Activated CD4-positive, alpha-beta T cell treated with anti-CD3 and anti-CD28 coated beads, Interleukin-2, amount 10 ng/mL, durations not matched to agents 7 days and 5 days (primary cell): Measurements from ENCODE around the gene BAIAP2L1. TPM values are rescaled to one million over a fixed set of nuclear protein-coding genes. Genes with fewer than 3 reads are reported as not detected.

Source experiments
- CTCF ChIA-PET: fragments of 350-600 bp; sonication (Branson Sonifier 250); formaldehyde crosslinking; loops from one replicate; lab custom pipeline; 2021; ENCODE audit warnings: antibody characterized with exemption; lab: Charles Lee
- POLR2A ChIA-PET: fragments of 350-600 bp; sonication (Branson Sonifier 250); formaldehyde crosslinking; loops from one replicate; lab custom pipeline; 2021; ENCODE audit warnings: antibody characterized with exemption; lab: Charles Lee
- DNase-seq: peaks from one replicate; pipeline ENCODE4 v3.0.0-alpha.2; 2020
- H3K27ac Mint-ChIP-seq: one replicate; pipeline ENCODE4 v1.8.0; 2021; ENCODE audit warnings: mild to moderate bottlenecking, moderate library complexity, mixed read lengths
- H3K27me3 Mint-ChIP-seq: one replicate; pipeline ENCODE4 v1.8.0; 2021; ENCODE audit warnings: mixed read lengths
- H3K36me3 Mint-ChIP-seq: one replicate; pipeline ENCODE4 v1.8.0; 2021; ENCODE audit warnings: low read depth, mixed read lengths
- H3K4me1 Mint-ChIP-seq: one replicate; pipeline ENCODE4 v1.8.0; 2021; ENCODE audit warnings: mixed read lengths
- H3K4me3 Mint-ChIP-seq: one replicate; pipeline ENCODE4 v1.8.0; 2021; ENCODE audit warnings: mild to moderate bottlenecking, moderate library complexity, mixed read lengths
- H3K9me3 Mint-ChIP-seq: one replicate; pipeline ENCODE4 v1.8.0; 2021; ENCODE audit warnings: mixed read lengths
- total RNA-seq, 2 experiments: library from RNA; stranded (reverse); gene quantifications; one replicate each; pipeline ENCODE4 v1.2.3, GENCODE V29; 2021

Gene BAIAP2L1
- total RNA-seq, 2 experiments from 2014 or later, result 0.40 to 0.42 TPM

DNA sequence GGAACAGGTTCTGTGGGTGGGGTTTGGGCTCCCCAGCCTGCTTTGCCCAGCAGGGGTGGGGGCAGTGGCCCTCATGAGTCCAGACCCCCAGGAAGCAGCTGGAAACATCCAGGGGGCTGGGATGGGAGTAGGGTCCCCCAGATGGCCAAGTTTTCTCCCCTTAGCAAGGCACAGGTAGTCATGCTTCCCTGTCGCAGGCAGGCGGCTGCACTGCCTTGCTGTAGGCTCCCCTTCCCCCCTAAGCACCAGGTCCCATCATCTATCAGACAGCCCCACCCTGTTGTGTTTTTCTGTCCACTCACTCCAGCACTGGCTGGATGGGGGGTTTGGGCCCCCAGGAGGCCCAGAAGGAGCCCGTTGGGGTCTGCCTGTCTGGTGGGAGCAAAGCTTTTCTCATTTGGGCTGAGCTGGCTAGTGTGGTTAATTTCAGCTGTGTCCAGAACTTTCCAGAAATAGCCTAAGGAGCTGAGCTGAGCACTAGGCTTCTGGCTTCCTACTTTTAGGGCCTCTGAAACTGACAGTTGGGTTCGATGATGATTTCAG, 111.5 kb downstream of the BAIAP2L1 start:
- CTCF ChIA-PET, result no interaction called here
- POLR2A ChIA-PET, result no interaction called here

GRCh38 chr7:98288064-98288823, 112.6 kb downstream of the BAIAP2L1 start:
- H3K4me3 Mint-ChIP-seq, result no peak overlapping the region
- H3K36me3 Mint-ChIP-seq, result no peaks in the 10 kb centered on the region
- CTCF ChIA-PET, result no interaction called here
- H3K9me3 Mint-ChIP-seq, result no peaks in the 10 kb centered on the region
- H3K4me1 Mint-ChIP-seq, result peaks cover 19% of the 10 kb centered on the region
- DNase-seq, result no peak
- POLR2A ChIA-PET, result no interaction called here
- H3K27me3 Mint-ChIP-seq, result no peaks in the 10 kb centered on the region
- H3K27ac Mint-ChIP-seq, result no peak overlapping the region

More for the DNA sequence above, 111.5 kb downstream of the BAIAP2L1 start:
- Mint-ChIP-seq H3K36me3 (no peaks in the 10 kb centered on the region), H3K27ac (no peak overlapping the region), H3K27me3 (no peaks in the 10 kb centered on the region), H3K4me3 (no peak overlapping the region), H3K4me1 (peaks cover 8% of the 10 kb centered on the region), H3K9me3 (no peaks in the 10 kb centered on the region)
- DNase-seq, result no peak

DNA sequence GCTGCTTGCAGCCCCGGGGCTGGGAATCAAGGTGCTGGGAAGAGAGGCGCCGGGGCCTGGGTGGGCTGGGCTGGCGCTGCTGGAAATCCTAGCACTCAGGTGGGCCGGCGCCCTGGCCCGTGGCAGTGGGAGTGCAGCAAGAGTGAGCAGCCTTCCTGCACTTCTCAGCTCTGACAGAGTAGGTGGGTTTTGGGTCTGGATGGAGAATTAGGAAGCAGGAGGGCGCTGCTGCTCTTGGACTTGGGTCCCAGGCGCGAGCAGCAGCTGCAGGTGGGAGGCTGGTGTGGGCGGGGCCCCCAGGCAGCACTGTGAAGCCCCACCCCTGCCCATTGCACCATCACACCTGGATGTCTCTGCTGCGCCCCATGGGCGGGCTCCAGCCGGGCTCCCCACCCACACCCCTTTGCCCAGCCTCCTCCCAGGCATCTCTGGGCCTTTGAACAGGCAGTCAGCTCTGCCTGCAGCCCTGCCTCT, 113.4 kb downstream of the BAIAP2L1 start:
- Mint-ChIP-seq H3K4me1 (peaks cover 26% of the 10 kb centered on the region), H3K27me3 (no peaks in the 10 kb centered on the region), H3K27ac (no peak overlapping the region), H3K36me3 (peaks cover 3% of the 10 kb centered on the region), H3K9me3 (no peaks in the 10 kb centered on the region), H3K4me3 (no peak overlapping the region)
- ChIA-PET POLR2A (no interaction called here), CTCF (no interaction called here)
- no peak for DNase-seq

GRCh38 chr7:98286701-98287485, 114.0 kb downstream of the BAIAP2L1 start:
- Mint-ChIP-seq H3K27ac (no peak overlapping the region), H3K27me3 (no peaks in the 10 kb centered on the region)
- POLR2A ChIA-PET, result no interaction called here

GRCh38 chr7:98286093-98286539, 114.8 kb downstream of the BAIAP2L1 start:
- peaks cover 6% of the 10 kb centered on the region for H3K36me3 Mint-ChIP-seq
- H3K4me1 Mint-ChIP-seq, result peaks cover 29% of the 10 kb centered on the region
- ChIA-PET CTCF (no interaction called here), POLR2A (no interaction called here)
- H3K9me3 Mint-ChIP-seq, result no peaks in the 10 kb centered on the region
- H3K27me3 Mint-ChIP-seq, result no peaks in the 10 kb centered on the region
- H3K27ac Mint-ChIP-seq, result no peak overlapping the region
- no peak overlapping the region for H3K4me3 Mint-ChIP-seq
- DNase-seq, result no peak

More at GRCh38 chr7:98286701-98287485, 114.0 kb downstream of the BAIAP2L1 start:
- Mint-ChIP-seq H3K4me1 (peaks cover 29% of the 10 kb centered on the region), H3K36me3 (peaks cover 6% of the 10 kb centered on the region), H3K9me3 (no peaks in the 10 kb centered on the region), H3K4me3 (no peak overlapping the region)
- CTCF ChIA-PET, result no interaction called here
- no peak for DNase-seq

DNA sequence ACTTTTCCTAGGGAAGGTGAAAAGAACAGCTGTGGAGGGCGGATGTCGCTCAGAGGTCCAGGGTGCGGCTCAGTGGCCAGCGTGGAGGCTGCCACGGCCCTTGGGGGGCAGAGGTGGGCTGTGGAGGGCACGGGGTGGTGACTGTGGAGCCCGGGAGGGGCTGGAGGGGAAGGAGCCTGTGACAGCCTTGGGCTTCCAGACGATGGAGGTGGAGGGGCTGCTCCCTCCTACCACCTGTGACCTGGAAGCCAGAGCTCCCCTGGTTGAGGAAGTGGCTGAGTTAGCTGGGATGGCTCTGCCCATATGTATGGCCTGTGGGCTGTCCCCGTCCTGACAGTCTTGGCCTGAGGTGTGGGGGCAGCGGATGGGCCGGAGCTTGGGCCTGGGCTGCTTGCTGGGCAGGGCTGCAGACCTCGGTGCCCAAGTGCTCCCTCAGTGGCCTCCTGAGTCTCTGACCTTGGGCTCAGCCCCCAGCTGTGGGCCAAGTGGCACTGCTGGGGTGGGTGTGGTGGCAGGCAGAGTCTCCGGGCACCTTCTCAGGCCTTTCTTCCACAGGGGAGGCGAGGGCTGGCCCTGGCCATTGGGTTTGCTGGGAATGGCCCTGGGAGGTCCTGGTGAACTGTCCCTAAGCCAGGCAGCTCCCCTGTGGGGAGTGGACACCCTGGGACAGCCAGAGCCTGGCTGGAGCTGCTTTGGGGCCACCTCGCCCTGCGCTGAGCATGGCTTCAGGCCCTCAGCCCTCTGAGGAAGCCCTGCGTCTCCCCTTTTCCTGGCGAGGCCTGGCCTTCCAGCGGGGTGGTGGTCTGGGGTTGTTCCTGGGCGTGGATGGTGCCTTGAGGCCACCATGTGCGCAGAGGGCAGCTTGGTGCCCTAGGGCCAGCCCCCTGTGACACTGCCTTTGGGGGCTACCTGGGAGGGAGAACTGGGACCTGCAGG, 115.5 kb downstream of the BAIAP2L1 start:
- H3K9me3 Mint-ChIP-seq, result no peaks in the 10 kb centered on the region
- no peak overlapping the region for H3K4me3 Mint-ChIP-seq
- peaks cover 6% of the 10 kb centered on the region for H3K36me3 Mint-ChIP-seq
- peaks cover 34% of the 10 kb centered on the region for H3K4me1 Mint-ChIP-seq
- H3K27me3 Mint-ChIP-seq, result no peaks in the 10 kb centered on the region
- ChIA-PET POLR2A (no interaction called here), CTCF (no interaction called here)
- H3K27ac Mint-ChIP-seq, result peak overlapping the region; percentile 50
- no peak for DNase-seq

- ChIA-PET POLR2A (no interaction called here), CTCF (no interaction called here)
- no peaks in the 10 kb centered on the region for H3K9me3 Mint-ChIP-seq
- peak overlapping the region; percentile 50 for H3K27ac Mint-ChIP-seq
- peaks cover 6% of the 10 kb centered on the region for H3K36me3 Mint-ChIP-seq
- no peaks in the 10 kb centered on the region for H3K27me3 Mint-ChIP-seq
- DNase-seq, result no peak
- peaks cover 36% of the 10 kb centered on the region for H3K4me1 Mint-ChIP-seq
- H3K4me3 Mint-ChIP-seq, result peak overlapping the region; percentile 27
These were observed 116.4 kb downstream of the BAIAP2L1 start for GRCh38 chr7:98284335-98285036.

GRCh38 chr7:98283887-98284222, 117.0 kb downstream of the BAIAP2L1 start:
- CTCF ChIA-PET, result no interaction called here
- H3K9me3 Mint-ChIP-seq, result no peaks in the 10 kb centered on the region
- peaks cover 6% of the 10 kb centered on the region for H3K36me3 Mint-ChIP-seq
- H3K27ac Mint-ChIP-seq, result no peak overlapping the region
- DNase-seq, result no peak
- POLR2A ChIA-PET, result no interaction called here
- no peak overlapping the region for H3K4me3 Mint-ChIP-seq
- peaks cover 36% of the 10 kb centered on the region for H3K4me1 Mint-ChIP-seq
- no peaks in the 10 kb centered on the region for H3K27me3 Mint-ChIP-seq

DNA sequence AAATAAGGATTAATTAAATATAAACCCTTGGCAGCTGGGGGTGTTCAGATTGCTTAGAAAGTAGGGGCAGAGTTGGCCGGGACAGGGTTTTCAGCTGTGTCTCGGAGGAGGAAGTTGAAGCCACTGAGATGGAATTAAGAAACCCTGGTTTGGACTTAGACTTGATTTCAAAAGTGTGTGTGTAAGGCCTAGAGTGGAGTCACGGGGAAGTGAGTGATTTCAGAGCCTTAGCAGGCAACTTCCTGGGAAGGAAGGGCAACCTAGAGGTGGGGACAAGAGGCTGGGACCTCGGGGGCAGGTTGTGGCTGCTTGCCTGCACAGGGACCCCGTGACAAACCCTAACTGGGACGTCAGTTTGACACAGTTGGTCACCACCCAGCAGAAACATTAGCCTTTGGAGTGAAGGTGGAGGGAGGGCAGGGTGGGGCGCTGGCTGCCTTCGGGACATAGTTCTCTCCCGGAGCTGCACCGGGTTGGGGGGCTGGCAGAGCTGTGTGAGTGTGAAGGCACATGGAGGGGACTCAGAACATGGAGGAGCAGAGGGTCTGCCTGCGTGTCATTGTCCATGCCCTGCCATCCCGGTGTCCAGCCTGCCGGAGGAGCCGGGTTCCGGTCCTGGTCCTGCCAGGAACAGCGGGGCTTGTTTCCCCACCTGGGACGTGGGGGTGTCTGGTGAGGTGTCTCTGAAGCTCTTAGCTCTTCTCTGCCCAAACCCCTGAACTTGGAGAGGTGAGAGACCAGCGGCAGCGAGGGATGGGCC, 117.6 kb downstream of the BAIAP2L1 start:
- peaks cover 6% of the 10 kb centered on the region for H3K36me3 Mint-ChIP-seq
- CTCF ChIA-PET, result no interaction called here
- peaks cover 34% of the 10 kb centered on the region for H3K4me1 Mint-ChIP-seq
- H3K27ac Mint-ChIP-seq, result peak overlapping the region; percentile 68
- no peak for DNase-seq
- H3K9me3 Mint-ChIP-seq, result no peaks in the 10 kb centered on the region
- POLR2A ChIA-PET, result no interaction called here
- peak overlapping the region; percentile 78 for H3K4me3 Mint-ChIP-seq
- no peaks in the 10 kb centered on the region for H3K27me3 Mint-ChIP-seq

- ChIA-PET CTCF (no interaction called here), POLR2A (no interaction called here)
- H3K27ac Mint-ChIP-seq, result peak overlapping the region; percentile 85
These were observed 118.2 kb downstream of the BAIAP2L1 start for GRCh38 chr7:98282703-98283102.

DNA sequence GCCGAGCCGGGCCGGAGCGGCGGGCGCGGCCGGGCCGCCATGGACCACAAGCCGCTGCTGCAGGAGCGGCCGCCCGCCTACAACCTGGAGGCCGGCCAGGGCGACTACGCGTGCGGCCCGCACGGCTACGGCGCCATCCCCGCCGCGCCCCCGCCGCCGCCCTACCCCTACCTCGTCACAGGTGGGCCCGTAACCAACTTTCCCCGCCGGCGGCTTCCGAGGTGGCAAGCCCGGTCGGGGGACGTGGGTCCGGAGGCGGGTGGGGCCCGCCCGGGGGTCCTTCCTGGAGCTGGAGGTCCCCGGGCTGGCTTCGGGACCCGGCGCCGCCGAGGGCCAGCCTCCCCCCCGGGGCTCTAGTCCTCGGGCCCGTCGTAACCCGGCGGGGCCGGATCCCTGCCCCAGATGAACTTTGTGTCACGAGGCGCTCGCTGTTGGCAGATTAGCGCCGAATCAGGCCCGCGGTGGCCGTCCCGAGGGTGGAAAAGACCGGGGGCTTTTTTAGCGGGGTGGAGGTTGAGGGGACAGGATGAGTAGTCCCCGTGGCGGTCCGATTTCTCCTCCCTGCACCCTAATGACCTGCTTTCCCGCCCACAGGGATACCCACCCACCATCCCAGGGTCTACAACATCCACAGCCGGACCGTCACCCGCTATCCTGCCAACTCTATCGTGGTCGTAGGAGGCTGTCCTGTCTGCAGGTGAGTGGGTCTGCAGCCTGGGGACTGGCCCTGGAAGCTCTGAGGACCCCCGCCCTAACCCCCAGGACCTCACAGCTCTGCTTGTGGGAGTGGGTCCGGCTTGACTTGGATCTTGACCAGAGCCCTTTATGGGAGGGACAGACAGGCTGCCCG, 118.9 kb downstream of the BAIAP2L1 start:
- Mint-ChIP-seq H3K36me3 (peaks cover 6% of the 10 kb centered on the region), H3K27ac (peak overlapping the region; percentile 85), H3K9me3 (no peaks in the 10 kb centered on the region), H3K4me1 (peaks cover 34% of the 10 kb centered on the region), H3K4me3 (peak overlapping the region; percentile 78), H3K27me3 (no peaks in the 10 kb centered on the region)
- ChIA-PET POLR2A (no interaction called here), CTCF (no interaction called here)
- DNase-seq, result peak; percentile 33

More at GRCh38 chr7:98282703-98283102, 118.2 kb downstream of the BAIAP2L1 start:
- Mint-ChIP-seq H3K36me3 (peaks cover 6% of the 10 kb centered on the region), H3K27me3 (no peaks in the 10 kb centered on the region), H3K9me3 (no peaks in the 10 kb centered on the region), H3K4me3 (peak overlapping the region; percentile 78), H3K4me1 (peaks cover 34% of the 10 kb centered on the region)
- DNase-seq, result no peak
